GM12878 (cell line): ENCODE measurements around the gene SUGCT. TPM values are rescaled to one million over a fixed set of nuclear protein-coding genes. Genes with fewer than 3 reads are reported as not detected.

Experiments
- ATAC-seq: fragments of 200-7000 bp; cut with Tn5 transposase; 3 replicates; pipeline ENCODE4 v1.9.1; 2020; ENCODE audit warnings: mild to moderate bottlenecking, moderate library complexity
- BruUV-seq: library from RNA; stranded (reverse); fragments of 400-500 nt; replicated peaks from 2 replicates; lab custom pipeline; 2021; lab: Mats Ljungman, UMichigan
- CTCF ChIA-PET: fragments of 300-600 bp; sonication (Branson Sonifier 250); formaldehyde crosslinking; extraction: SDS; loops from one replicate; lab custom pipeline; 2021; ENCODE audit warnings: inconsistent platforms; lab: Yijun Ruan, JAX
- POLR2A ChIA-PET: fragments of 350-600 bp; formaldehyde crosslinking; extraction: SDS; loops from one replicate; lab custom pipeline; 2021; ENCODE audit warnings: inconsistent platforms; lab: Charles Lee
- RAD21 ChIA-PET: fragments of 300-600 bp; sonication (Branson Sonifier 250); formaldehyde crosslinking; loops from one replicate; lab custom pipeline; 2023; ENCODE audit warnings: antibody characterized with exemption; ENCODE audit not compliant: unreplicated experiment; lab: Charles Lee
- SMC1A ChIA-PET: fragments of 300-600 bp; sonication (Branson Sonifier 250); formaldehyde crosslinking; loops from one replicate; lab custom pipeline; 2023; ENCODE audit not compliant: unreplicated experiment, uncharacterized antibody; lab: Charles Lee
- DNase-seq: peaks from one replicate; pipeline ENCODE4 v3.0.0-alpha.2; 2011; ENCODE audit warnings: low read depth, low spot score
- FAIRE-seq: peaks from 3 replicates; lab custom pipeline; 2011; peaks lifted over from hg19 to GRCh38; lab: Jason Lieb, UNC
- H2AFZ ChIP-seq: 2 replicates; pipeline ENCODE4 v1.6.0; 2011; ENCODE audit warnings: low read depth, low read length, control low read depth; ENCODE audit not compliant: control insufficient read depth
- H3K27ac ChIP-seq: 2 replicates; pipeline ENCODE4 v1.5.1; 2011; ENCODE audit warnings: control low read depth; ENCODE audit not compliant: control insufficient read depth, insufficient read depth
- H3K27me3 ChIP-seq, 2 experiments: replicated peaks in 1 of 2; 2 replicates each; pipeline versions ENCODE4 v1.6.0 to v1.6.1; 2011; ENCODE audit warnings: low read length in 1 of 2; ENCODE audit not compliant: control insufficient read depth in 2 of 2, insufficient read depth in 2 of 2
- H3K36me3 ChIP-seq, 2 experiments: 2 replicates each; pipeline ENCODE4 v1.5.1; 2011; ENCODE audit warnings: low read length in 1 of 2; ENCODE audit not compliant: control insufficient read depth in 2 of 2, insufficient read depth in 2 of 2
- H3K4me1 ChIP-seq: 2 replicates; pipeline ENCODE4 v1.6.1; 2011; ENCODE audit warnings: mild to moderate bottlenecking, low read length, moderate library complexity, mixed read lengths; ENCODE audit not compliant: control insufficient read depth, insufficient read depth
- H3K4me2 ChIP-seq: 2 replicates; pipeline ENCODE4 v1.6.0; 2011; ENCODE audit warnings: control low read depth; ENCODE audit not compliant: control insufficient read depth, insufficient read depth
- H3K4me3 ChIP-seq: fragments of 200-600 bp; sonication (generic); 2 replicates; pipeline ENCODE4 v1.5.1; 2016
- H3K79me2 ChIP-seq: 2 replicates; pipeline ENCODE4 v1.6.0; 2011; ENCODE audit warnings: low read length; ENCODE audit not compliant: control insufficient read depth, insufficient read depth
- H3K9ac ChIP-seq: 2 replicates; pipeline ENCODE4 v1.8.0; 2011; ENCODE audit warnings: low read length, control low read depth, mixed read lengths; ENCODE audit not compliant: control insufficient read depth, insufficient read depth
- H3K9me3 ChIP-seq: replicated peaks from 3 replicates; pipeline ENCODE4 v1.5.1; 2011; ENCODE audit warnings: mild to moderate bottlenecking, low read length; ENCODE audit not compliant: control insufficient read depth, insufficient read depth
- H4K20me1 ChIP-seq: 2 replicates; pipeline ENCODE4 v1.6.0; 2011; ENCODE audit not compliant: control insufficient read depth, insufficient read depth
- ESRRA ChIP-seq: IDR thresholded peaks from 2 replicates; pipeline ENCODE4 v1.6.1; 2012; ENCODE audit warnings: mild to moderate bottlenecking, low read length, improper control_type of control experiment
- RFX5 ChIP-seq: IDR thresholded peaks from 2 replicates; pipeline ENCODE4 v1.6.1; 2011; ENCODE audit warnings: low read depth, low read length, improper control_type of control experiment
- TAF1 ChIP-seq: IDR thresholded peaks from 2 replicates; pipeline ENCODE4 v1.6.1; 2011; ENCODE audit warnings: mild to moderate bottlenecking, low read depth, low read length, borderline replicate concordance
- WGBS: methylation state at CpG from one replicate; pipeline ENCODE4 v1.1.6; 2016; ENCODE audit warnings: low lambda C conversion rate; ENCODE audit not compliant: insufficient replicate concordance, insufficient coverage; ENCODE audit errors: missing lambda C conversion rate; 5-methylcytosine and 5-hydroxymethylcytosine counted together
- in situ Hi-C: fragments of 300-500 bp; cut with MboI; formaldehyde crosslinking; loops from 9 replicates; pipeline ENCODE4 v1.14.3; 2018; ENCODE audit warnings: mixed read lengths
- intact Hi-C: fragments of 100-400 bp; cut with micrococcal nuclease; formaldehyde crosslinking; loops from one replicate; pipeline ENCODE4 v1.14.2; 2022; ENCODE audit not compliant: unreplicated experiment
- polyA plus RNA-seq, 11 experiments: library from polyadenylated mRNA; depleted of rRNA in 4 of 11; unstranded in 6 of 11; stranded (reverse) in 5 of 11; fragments of >200 nt; fragmentation: Nextera tagmentation in 4 of 11; fragmentation: Illumina TruSeq in 1 of 11; extraction: Ambion mirVana in 4 of 11; extraction: Trizol in 1 of 11; gene quantifications; 1 replicate in 1 of 11; 2 replicates in 10 of 11; pipeline versions ENCODE4 v1.2.1 to v1.2.3, GENCODE V29; 2011 to 2016; ENCODE audit warnings: inconsistent platforms in 2 of 11, missing spikeins in 2 of 11, low read depth in 1 of 11
- total RNA-seq, 4 experiments: library from RNA; depleted of rRNA in 3 of 4; stranded (reverse); fragments of >200 nt in 3 of 4; fragmentation: Illumina TruSeq in 1 of 4; extraction: Trizol in 1 of 4; gene quantifications; 2 replicates each; pipeline versions ENCODE4 v1.2.1 to v1.2.3, GENCODE V29; 2013 to 2021

SUGCT gene
- total and polyA plus RNA-seq, 10 of the 15 experiments (the other 5 are each of a cell fraction or from before 2014, with no cell fraction given) = 0.08 to 1.2 (median 0.67) TPM; not detected in 1

GRCh38 chr7:40098810-40099209 is 36.0 kb upstream of the SUGCT start:
- Histone ChIP-seq H3K36me3 (peaks cover 1 to 2% of the 10 kb centered on the region in 2 experiments; a peak in 3 of 4 replicates), H3K27ac (no peak overlapping the region), H3K79me2 (no peaks in the 10 kb centered on the region), H3K4me1 (no peaks in the 10 kb centered on the region), H3K27me3 (no peaks in the 10 kb centered on the region), H3K9me3 (no peaks in the 10 kb centered on the region), H2AFZ (no peak overlapping the region), H3K9ac (no peak overlapping the region), H3K4me2 (no peak overlapping the region), H3K4me3 (no peak overlapping the region), H4K20me1 (no peaks in the 10 kb centered on the region)
- intact Hi-C loops (no loop called here), in situ Hi-C loops (no loop called here)
- ChIA-PET POLR2A (no interaction called here), CTCF (interaction anchor here (1.3 kb wide), 1 partner anchor 202 kb away, joined by 4 read pairs; no protein-coding TSS in a partner anchor), RAD21 (no interaction called here), SMC1A (no interaction called here)
- TF ChIP-seq RFX5 (no peak), ESRRA (no peak)
- ATAC-seq (no peak), DNase-seq (no peak), FAIRE-seq (no peak)
- no TSS peak for BruUV-seq

- no peaks in the 10 kb centered on the region for H4K20me1 ChIP-seq
- no peak for ATAC-seq
- 100% methylated on average over 4 of the region's 4 CpGs for WGBS
- ChIA-PET RAD21 (no interaction called here), SMC1A (no interaction called here), POLR2A (no interaction called here)
- no peak overlapping the region for H3K4me3 ChIP-seq
- no peaks in the 10 kb centered on the region for H3K9me3 ChIP-seq
- BruUV-seq = no TSS peak
- H3K9ac ChIP-seq = no peak overlapping the region
- DNase-seq = no peak
- no peaks in the 10 kb centered on the region for H3K79me2 ChIP-seq
- H3K4me2 ChIP-seq = no peak overlapping the region
- H2AFZ ChIP-seq = no peak overlapping the region
- no peak overlapping the region for H3K27ac ChIP-seq
- no peak for TF ChIP-seq TAF1
- TF ChIP-seq, all 136 proteins: peak for 0
- Histone ChIP-seq H3K4me1 (no peaks in the 10 kb centered on the region), H3K27me3 (no peaks in the 10 kb centered on the region), H3K36me3 (no peaks in the 10 kb centered on the region)
- CTCF ChIA-PET = no interaction called here
- FAIRE-seq = no peak
- in situ Hi-C loops = no loop called here
- intact Hi-C loops = no loop called here
Measured at GRCh38 chr7:40099837-40100236, 35.0 kb upstream of the SUGCT start.
